NCI-H187 (cell line): ENCODE measurements around the gene TMEM267.
"Not testable (repeated sequence)": the region's sequence is repeated elsewhere in the genome, so short reads cannot be mapped to it uniquely, and the experiment has no call there.

Source experiments
- DNase-seq, 2 experiments: peaks; one replicate each; lab custom pipeline; 2025; lab: John Stamatoyannopoulos, UW

TMEM267 gene

DNA sequence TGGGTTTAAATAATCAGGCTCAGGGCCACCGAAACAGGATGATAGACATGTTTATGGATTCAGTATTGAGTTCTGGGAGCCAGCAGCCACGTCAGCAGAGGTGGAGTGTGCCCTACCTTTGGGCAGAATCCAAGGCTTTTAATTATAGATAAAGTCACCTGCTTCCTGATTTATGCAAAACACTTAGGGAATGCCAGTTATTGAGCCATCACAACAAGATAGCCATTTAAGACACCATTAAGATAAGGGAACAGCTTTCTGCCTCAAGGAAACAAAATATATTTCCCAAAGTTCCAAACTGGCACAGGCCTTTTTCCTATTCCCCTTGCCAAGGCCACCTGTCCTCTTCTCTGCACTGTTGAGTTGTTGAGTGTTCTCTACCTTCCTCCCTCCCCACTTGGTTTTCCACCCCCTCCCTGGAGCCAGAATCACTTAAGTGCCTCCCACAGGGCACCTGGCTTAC is 73.8 kb downstream of the TMEM267 start:
- peak; percentile 94 for DNase-seq

GRCh38 chr5:43402524-43403066 is 81.1 kb downstream of the TMEM267 start:
- not testable (repeated sequence) for DNase-seq

GRCh38 chr5:43401827-43402226 is 81.8 kb downstream of the TMEM267 start:
- DNase-seq, result no peak

DNA sequence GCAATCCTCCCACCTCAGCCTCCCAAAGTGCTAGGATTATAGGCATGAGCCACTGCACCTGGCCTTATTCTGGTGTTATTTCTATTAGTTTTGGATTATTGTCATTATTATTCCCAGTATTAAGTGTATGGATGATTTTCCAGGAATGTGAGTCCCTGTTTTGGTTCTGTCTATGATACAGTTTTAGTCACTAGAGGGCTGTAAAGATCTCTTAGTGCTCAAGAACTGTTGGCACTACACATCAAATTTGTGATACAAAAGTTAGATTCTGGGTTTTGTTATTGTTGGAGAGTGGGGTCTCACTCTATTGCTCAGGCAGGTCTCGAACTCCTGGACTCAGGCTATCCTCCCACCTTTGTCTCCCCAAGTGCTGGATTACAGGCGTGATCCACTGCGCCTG is 83.6 kb downstream of the TMEM267 start:
- no peak for DNase-seq

DNA sequence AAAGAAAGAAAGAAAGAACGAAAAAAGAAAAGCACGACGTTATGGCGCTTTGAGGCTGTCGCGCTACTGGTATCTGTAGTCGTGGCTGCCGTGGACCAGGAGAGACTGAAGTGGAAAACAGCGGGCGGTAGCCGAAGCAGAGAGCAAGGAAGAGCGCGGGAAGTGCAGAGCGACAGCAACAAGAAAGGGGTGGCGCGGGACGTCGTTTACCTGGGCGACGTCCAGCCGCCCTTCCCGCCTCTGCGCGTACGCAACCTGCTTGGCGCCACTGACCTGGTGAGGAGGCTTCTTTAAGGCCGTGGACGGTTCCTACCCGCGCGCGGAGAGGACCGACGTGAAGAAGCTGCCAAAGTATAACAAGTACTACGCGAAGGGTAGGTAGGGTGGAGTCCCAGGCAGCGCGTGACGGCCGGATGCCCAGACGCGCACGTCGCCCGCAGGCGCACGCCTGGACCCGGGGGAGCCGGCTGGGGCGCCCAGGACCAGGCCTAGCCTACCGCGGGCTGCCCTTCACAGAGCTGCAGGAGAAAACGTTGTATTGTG is 86.8 kb downstream of the TMEM267 start:
- DNase-seq, result no peak
